Dermis microvascular lymphatic vessel endothelial cell (primary cell): ENCODE measurements around the gene ARNT2. TPM values are rescaled to one million over a fixed set of nuclear protein-coding genes. Genes with fewer than 3 reads are reported as not detected.

Experiments
- DNase-seq, 2 donors: peaks; one replicate each; pipeline versions ENCODE4 v3.0.0 to v3.0.0-alpha.2; 2010; ENCODE audit warnings: low read depth in 2 of 2
- total RNA-seq: library from RNA; depleted of rRNA; stranded (reverse); fragments of >200 nt; gene quantifications from 2 replicates; pipeline ENCODE4 v1.2.1, GENCODE V29; 2014

Gene ARNT2
- total RNA-seq, 1 donor from 2014 or later, result under 0.01 TPM

GRCh38 chr15:80591938-80592825 lies 188.0 kb downstream of the ARNT2 start:
- no peak for DNase-seq

GRCh38 chr15:80593486-80594030 lies 189.4 kb downstream of the ARNT2 start:
- DNase-seq, result no peak

GRCh38 chr15:80594091-80594889 lies 190.1 kb downstream of the ARNT2 start:
- no peak for DNase-seq

GRCh38 chr15:80595396-80595795 lies 191.2 kb downstream of the ARNT2 start:
- peak in 1 of 2 donors; percentile 19 for DNase-seq

- peak in 1 of 2 donors; percentile 15 for DNase-seq
These were observed 192.4 kb downstream of the ARNT2 start for GRCh38 chr15:80596521-80596976.

- DNase-seq, result no peak
These were observed 192.9 kb downstream of the ARNT2 start for GRCh38 chr15:80597076-80597475.

GRCh38 chr15:80599359-80599758 lies 195.2 kb downstream of the ARNT2 start:
- peak; percentile 59 to 69 for DNase-seq

- DNase-seq, result no peak
These were observed 196.4 kb downstream of the ARNT2 start for GRCh38 chr15:80600626-80601025.

- DNase-seq, result no peak
These were observed 197.1 kb downstream of the ARNT2 start for GRCh38 chr15:80601256-80601655.

GRCh38 chr15:80604583-80605575 lies 200.7 kb downstream of the ARNT2 start:
- no peak for DNase-seq

GRCh38 chr15:80605591-80606150 lies 201.5 kb downstream of the ARNT2 start:
- DNase-seq, result no peak

GRCh38 chr15:80606511-80607071 lies 202.4 kb downstream of the ARNT2 start:
- no peak for DNase-seq

- no peak for DNase-seq
These were observed 203.3 kb downstream of the ARNT2 start for GRCh38 chr15:80607287-80607980.

GRCh38 chr15:80608688-80609087 lies 204.5 kb downstream of the ARNT2 start:
- no peak for DNase-seq

GRCh38 chr15:80609091-80609490 lies 204.9 kb downstream of the ARNT2 start:
- DNase-seq, result no peak

GRCh38 chr15:80609512-80609946 lies 205.3 kb downstream of the ARNT2 start:
- peak in 1 of 2 donors; percentile 70 for DNase-seq

- no peak for DNase-seq
These were observed 207.4 kb downstream of the ARNT2 start for GRCh38 chr15:80611543-80612080.

GRCh38 chr15:80612118-80612823 lies 208.1 kb downstream of the ARNT2 start:
- DNase-seq, result no peak
